T-helper 2 cell treated with Interferon-gamma antibody and Interleukin-4, amounts not matched to agents 5 μg/mL and 100 μg/mL, for 36 hours (primary cell): ENCODE data around the gene PRKCI.
"Not testable (repeated sequence)": the region's sequence is repeated elsewhere in the genome, so short reads cannot be mapped to it uniquely, and the experiment has no call there.

Experiments
- DNase-seq: peaks from one replicate; pipeline ENCODE4 v3.0.0; 2021; ENCODE audit warnings: low spot score
- H3K27ac Mint-ChIP-seq: one replicate; pipeline ENCODE4 v1.8.0; 2021; ENCODE audit warnings: mild to moderate bottlenecking, mixed read lengths
- H3K27me3 Mint-ChIP-seq: one replicate; pipeline ENCODE4 v1.8.0; 2021; ENCODE audit warnings: low read depth, mixed read lengths
- H3K36me3 Mint-ChIP-seq: one replicate; pipeline ENCODE4 v1.8.0; 2021; ENCODE audit warnings: low read depth, mixed read lengths
- H3K4me1 Mint-ChIP-seq: one replicate; pipeline ENCODE4 v1.8.0; 2021; ENCODE audit warnings: low read depth, mixed read lengths
- H3K4me3 Mint-ChIP-seq: one replicate; pipeline ENCODE4 v1.8.0; 2022; ENCODE audit warnings: mild to moderate bottlenecking, moderate library complexity, mixed read lengths
- H3K9me3 Mint-ChIP-seq: one replicate; pipeline ENCODE4 v1.8.0; 2021; ENCODE audit warnings: mixed read lengths

Gene PRKCI

DNA sequence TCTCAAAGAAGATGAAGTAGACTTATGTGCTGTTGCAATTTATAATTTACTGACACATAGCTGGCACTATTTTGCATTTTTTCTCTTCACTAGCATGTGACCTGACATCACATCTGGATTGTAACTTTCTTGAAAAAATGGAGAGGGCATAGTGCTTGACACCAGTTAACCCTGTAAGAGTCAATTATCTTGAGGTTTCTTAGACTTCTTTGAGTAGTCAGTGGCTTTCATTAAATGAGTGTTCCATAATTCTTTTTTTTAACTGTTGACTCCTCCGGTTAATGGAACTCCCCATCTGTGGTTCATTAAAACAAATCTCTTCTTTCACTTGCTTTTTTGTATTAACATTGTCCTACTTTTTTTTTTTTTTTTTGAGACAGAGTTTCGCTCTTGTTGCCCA lies 16.9 kb upstream of the PRKCI start:
- H3K4me1 Mint-ChIP-seq: no peaks in the 10 kb centered on the region
- H3K4me3 Mint-ChIP-seq: no peak overlapping the region
- no peak overlapping the region for H3K27ac Mint-ChIP-seq
- DNase-seq: no peak
- peaks cover 24% of the 10 kb centered on the region for H3K27me3 Mint-ChIP-seq
- peaks cover 2% of the 10 kb centered on the region for H3K9me3 Mint-ChIP-seq
- no peaks in the 10 kb centered on the region for H3K36me3 Mint-ChIP-seq

DNA sequence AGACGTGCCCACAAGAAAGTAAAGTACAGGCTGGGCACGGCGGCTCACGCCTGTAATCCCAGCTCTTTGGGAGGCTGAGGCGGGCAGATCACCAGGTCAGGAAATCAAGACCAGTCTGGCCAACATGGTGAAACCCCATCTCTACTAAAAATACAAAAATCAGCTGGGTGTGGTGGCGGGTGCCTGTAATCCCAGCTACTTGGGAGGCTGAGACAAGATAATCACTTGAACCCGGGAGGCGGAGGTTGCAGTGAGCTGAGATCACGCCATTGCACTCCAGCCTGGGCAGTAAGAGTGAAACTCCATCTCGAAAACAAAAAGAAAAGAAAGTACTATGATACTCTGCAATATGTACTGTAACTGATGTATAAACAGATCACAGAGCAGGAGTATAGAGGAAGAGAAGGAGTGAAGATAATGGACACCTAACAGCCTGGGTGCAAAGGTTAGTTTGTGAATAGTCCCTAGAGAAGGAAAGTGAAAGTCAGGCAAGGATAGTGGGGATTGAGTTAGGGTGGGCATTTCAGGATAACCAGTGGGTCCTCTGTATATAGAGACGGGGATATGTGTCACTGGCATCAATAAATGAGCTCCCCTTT lies 16.0 kb upstream of the PRKCI start:
- H3K27ac Mint-ChIP-seq, DNase-seq: not testable (repeated sequence)

GRCh38 chr3:170207717-170208116 lies 14.5 kb upstream of the PRKCI start:
- no peaks in the 10 kb centered on the region for H3K4me1 Mint-ChIP-seq

More for the DNA sequence above, 16.0 kb upstream of the PRKCI start:
- H3K27me3 Mint-ChIP-seq: peaks cover 19% of the 10 kb centered on the region
- H3K9me3 Mint-ChIP-seq, H3K4me1 Mint-ChIP-seq, H3K4me3 Mint-ChIP-seq, H3K36me3 Mint-ChIP-seq: not testable (repeated sequence)

DNA sequence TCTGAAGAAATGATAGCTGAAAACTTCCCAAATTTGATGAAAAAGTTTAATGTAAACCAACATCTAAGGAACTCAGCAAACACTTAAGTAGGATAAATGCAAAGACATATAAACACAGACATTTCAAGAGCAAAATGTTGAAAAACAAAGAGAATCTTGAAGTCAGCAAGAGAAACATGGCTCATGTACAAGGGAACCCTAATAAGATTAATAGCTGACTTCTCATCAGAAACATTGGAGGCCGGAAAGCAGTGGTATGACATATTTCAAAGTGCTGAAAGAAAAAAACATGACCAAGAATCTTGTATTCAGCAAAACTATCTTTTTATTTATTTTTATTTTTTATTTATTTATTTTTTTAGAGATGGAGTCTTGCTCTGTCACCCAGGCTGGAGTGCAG lies 10.6 kb upstream of the PRKCI start:
- Mint-ChIP-seq H3K9me3 (peaks cover 8% of the 10 kb centered on the region), H3K4me1 (no peaks in the 10 kb centered on the region), H3K4me3 (no peak overlapping the region), H3K27ac (no peak overlapping the region), H3K36me3 (no peaks in the 10 kb centered on the region), H3K27me3 (peaks cover 14% of the 10 kb centered on the region)
- no peak for DNase-seq

More at GRCh38 chr3:170207717-170208116, 14.5 kb upstream of the PRKCI start:
- H3K4me3 Mint-ChIP-seq: no peak overlapping the region
- peaks cover 8% of the 10 kb centered on the region for H3K9me3 Mint-ChIP-seq
- no peak for DNase-seq
- H3K27me3 Mint-ChIP-seq: peaks cover 18% of the 10 kb centered on the region
- no peaks in the 10 kb centered on the region for H3K36me3 Mint-ChIP-seq
- H3K27ac Mint-ChIP-seq: no peak overlapping the region

GRCh38 chr3:170219850-170220249 lies 2.4 kb upstream of the PRKCI start:
- H3K27ac Mint-ChIP-seq: no peak overlapping the region
- H3K36me3 Mint-ChIP-seq: peaks cover 1% of the 10 kb centered on the region
- H3K4me3 Mint-ChIP-seq: no peak overlapping the region
- H3K9me3 Mint-ChIP-seq: no peaks in the 10 kb centered on the region
- H3K4me1 Mint-ChIP-seq: peaks cover 16% of the 10 kb centered on the region
- no peak for DNase-seq
- H3K27me3 Mint-ChIP-seq: no peaks in the 10 kb centered on the region

GRCh38 chr3:170220871-170221270 lies 1.4 kb upstream of the PRKCI start:
- Mint-ChIP-seq H3K36me3 (peaks cover 1% of the 10 kb centered on the region), H3K27ac (no peak overlapping the region), H3K4me3 (peak overlapping the region; percentile 56), H3K27me3 (no peaks in the 10 kb centered on the region), H3K9me3 (no peaks in the 10 kb centered on the region), H3K4me1 (peaks cover 19% of the 10 kb centered on the region)
- DNase-seq: no peak

DNA sequence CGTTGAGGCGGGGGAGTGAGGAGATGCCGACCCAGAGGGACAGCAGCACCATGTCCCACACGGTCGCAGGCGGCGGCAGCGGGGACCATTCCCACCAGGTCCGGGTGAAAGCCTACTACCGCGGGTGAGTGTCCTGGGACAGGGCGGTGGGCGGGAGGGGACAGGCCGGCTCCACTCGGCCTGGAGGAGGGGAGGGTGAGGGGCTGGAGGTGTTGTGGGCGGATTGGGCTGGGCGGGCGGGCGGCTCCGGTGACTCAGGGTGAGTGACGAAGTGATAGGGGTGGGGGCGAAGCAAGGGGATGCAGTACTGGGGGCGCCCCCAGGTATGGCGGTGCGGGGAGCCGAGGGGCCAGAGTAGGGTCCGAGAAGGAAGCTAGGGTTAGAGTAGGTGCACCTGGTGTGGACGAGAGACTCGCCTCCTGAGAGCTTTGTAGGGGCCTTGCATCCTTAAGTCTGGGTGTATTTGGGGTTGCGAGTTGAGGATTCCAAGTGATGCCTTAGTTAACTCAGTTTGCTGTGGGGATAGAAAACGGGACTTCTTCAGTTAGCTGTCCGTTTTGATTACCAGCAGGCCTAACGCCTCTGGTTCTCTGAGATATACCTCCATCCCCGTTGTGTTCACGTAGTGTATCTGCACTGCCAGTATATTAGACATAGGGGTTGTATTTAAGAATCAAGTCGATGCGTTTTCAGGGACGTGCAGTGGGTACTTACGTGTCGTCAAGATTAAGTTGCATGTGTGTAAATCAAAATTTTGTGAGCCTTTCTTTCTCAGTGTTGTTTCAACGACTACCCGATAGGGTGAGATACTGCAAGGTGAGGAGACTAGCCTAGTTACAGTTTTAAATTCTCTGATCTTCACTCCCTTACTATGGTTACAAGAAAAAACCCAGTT lies 670 bp downstream of the PRKCI start:
- peak overlapping the region; percentile 91 for H3K4me3 Mint-ChIP-seq
- peaks cover 1% of the 10 kb centered on the region for H3K36me3 Mint-ChIP-seq
- no peaks in the 10 kb centered on the region for H3K9me3 Mint-ChIP-seq
- DNase-seq: peak; percentile 40
- peak overlapping the region; percentile 80 for H3K27ac Mint-ChIP-seq
- peaks cover 27% of the 10 kb centered on the region for H3K4me1 Mint-ChIP-seq
- H3K27me3 Mint-ChIP-seq: no peaks in the 10 kb centered on the region

GRCh38 chr3:170225166-170225565 lies 2.9 kb downstream of the PRKCI start:
- Mint-ChIP-seq H3K36me3 (peaks cover 1% of the 10 kb centered on the region), H3K9me3 (no peaks in the 10 kb centered on the region), H3K27ac (no peak overlapping the region), H3K4me1 (peaks cover 28% of the 10 kb centered on the region), H3K27me3 (no peaks in the 10 kb centered on the region), H3K4me3 (no peak overlapping the region)
- no peak for DNase-seq

DNA sequence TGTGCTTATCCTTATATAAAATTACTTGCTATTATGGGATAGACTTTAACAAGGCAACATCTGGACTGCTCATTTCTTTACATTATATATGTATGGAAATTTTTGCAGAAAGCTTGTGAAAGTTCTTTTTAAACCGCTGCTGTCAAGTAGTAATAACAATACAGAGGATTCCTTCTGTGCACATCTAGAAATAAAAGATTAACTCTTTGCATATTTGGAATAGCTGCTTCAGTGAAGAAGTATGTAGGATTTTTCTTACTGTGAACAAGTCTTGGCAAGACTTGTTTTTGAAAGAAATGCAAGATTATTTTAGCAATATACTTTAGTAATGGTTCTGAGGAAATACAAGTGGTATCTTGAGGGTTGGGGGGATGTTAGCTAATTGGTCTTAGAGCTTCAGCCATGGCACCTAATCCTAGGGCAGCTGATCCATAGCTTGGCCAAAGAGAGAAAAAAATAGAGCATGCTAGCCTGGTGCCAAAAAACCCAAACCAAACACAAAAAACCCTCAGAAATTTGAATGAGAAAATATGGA lies 4.3 kb downstream of the PRKCI start:
- no peak overlapping the region for H3K27ac Mint-ChIP-seq
- peaks cover 1% of the 10 kb centered on the region for H3K36me3 Mint-ChIP-seq
- no peak overlapping the region for H3K4me3 Mint-ChIP-seq
- peaks cover 28% of the 10 kb centered on the region for H3K4me1 Mint-ChIP-seq
- H3K27me3 Mint-ChIP-seq: no peaks in the 10 kb centered on the region
- H3K9me3 Mint-ChIP-seq: no peaks in the 10 kb centered on the region
- no peak for DNase-seq

DNA sequence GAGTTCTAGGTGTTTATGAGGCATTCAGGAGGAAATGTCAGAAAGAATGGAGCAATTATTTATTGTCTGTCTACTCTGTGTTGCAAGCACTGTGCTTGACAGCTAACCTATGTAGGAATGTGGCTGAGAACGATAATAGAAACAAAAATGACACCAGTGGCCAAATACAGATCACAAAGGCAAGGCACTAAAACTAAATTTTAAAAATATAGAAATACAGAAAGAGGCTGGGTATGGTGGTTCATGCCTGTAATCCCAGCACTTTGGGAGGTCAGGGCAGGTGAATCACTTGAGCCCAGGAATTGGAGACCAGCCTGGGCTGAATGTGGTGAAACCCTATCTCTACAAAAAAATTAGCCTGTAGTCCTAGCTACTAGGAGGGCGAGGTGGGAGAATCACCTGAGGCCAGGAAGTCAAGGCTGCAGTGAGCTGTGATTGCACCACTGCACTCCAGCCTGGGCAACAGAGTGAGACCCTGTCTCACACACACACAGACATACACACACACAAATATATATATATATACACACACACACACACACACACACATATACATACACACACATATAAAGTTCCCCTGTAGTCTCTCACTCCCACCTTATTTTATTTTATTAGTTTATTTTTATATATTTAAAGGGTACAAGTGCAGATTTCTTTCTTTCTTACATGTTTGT lies 6.0 kb downstream of the PRKCI start:
- Mint-ChIP-seq H3K27me3 (no peaks in the 10 kb centered on the region), H3K36me3 (no peaks in the 10 kb centered on the region), H3K4me1 (peaks cover 22% of the 10 kb centered on the region), H3K27ac (no peak overlapping the region), H3K4me3 (no peak overlapping the region), H3K9me3 (no peaks in the 10 kb centered on the region)
- DNase-seq: no peak

GRCh38 chr3:170232266-170232665 lies 10.0 kb downstream of the PRKCI start:
- Mint-ChIP-seq H3K9me3 (no peaks in the 10 kb centered on the region), H3K4me3 (no peak overlapping the region), H3K36me3 (peaks cover 3% of the 10 kb centered on the region), H3K4me1 (peaks cover 7% of the 10 kb centered on the region), H3K27me3 (no peaks in the 10 kb centered on the region), H3K27ac (no peak overlapping the region)
- no peak for DNase-seq

DNA sequence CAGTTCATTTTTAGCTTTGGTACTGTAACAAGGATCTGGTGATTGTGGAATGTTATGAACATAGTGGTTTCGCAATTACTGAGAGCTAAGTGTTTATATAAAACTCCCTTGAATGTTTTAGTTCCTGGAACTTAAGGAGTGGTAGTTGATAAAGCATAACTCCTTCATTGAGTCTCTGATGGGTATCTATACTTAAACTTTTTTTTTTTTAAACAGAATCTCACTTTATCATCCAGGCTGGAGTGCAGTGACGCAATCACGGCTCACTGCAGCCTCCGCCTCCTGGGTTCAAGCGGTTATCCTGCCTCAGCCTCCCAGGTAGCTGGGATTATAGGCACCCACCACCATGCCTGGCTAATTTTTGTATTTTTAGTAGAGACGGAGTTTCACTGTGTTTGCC lies 11.3 kb downstream of the PRKCI start:
- Mint-ChIP-seq H3K9me3 (no peaks in the 10 kb centered on the region), H3K4me3 (no peak overlapping the region), H3K36me3 (peaks cover 3% of the 10 kb centered on the region), H3K4me1 (peaks cover 2% of the 10 kb centered on the region), H3K27me3 (no peaks in the 10 kb centered on the region), H3K27ac (no peak overlapping the region)
- DNase-seq: no peak

- H3K36me3 Mint-ChIP-seq: peaks cover 3% of the 10 kb centered on the region
- H3K4me3 Mint-ChIP-seq: no peak overlapping the region
- no peaks in the 10 kb centered on the region for H3K27me3 Mint-ChIP-seq
- H3K4me1 Mint-ChIP-seq: no peaks in the 10 kb centered on the region
- no peaks in the 10 kb centered on the region for H3K9me3 Mint-ChIP-seq
- no peak for DNase-seq
- H3K27ac Mint-ChIP-seq: no peak overlapping the region
Measured at GRCh38 chr3:170240142-170240541, 17.9 kb downstream of the PRKCI start.

- Mint-ChIP-seq H3K9me3 (no peaks in the 10 kb centered on the region), H3K27ac (no peak overlapping the region), H3K27me3 (no peaks in the 10 kb centered on the region), H3K4me3 (no peak overlapping the region), H3K4me1 (no peaks in the 10 kb centered on the region), H3K36me3 (peaks cover 3% of the 10 kb centered on the region)
- DNase-seq: no peak
Measured at GRCh38 chr3:170240671-170241070, 18.4 kb downstream of the PRKCI start.
